GM23248 (cell line): ENCODE data around the gene HDAC4. TPM values are rescaled to one million over a fixed set of nuclear protein-coding genes. Genes with fewer than 3 reads are reported as not detected.

ENCODE experiments used
- DNase-seq: peaks from one replicate; pipeline ENCODE4 v3.0.0-alpha.2; 2015
- H2AFZ ChIP-seq: fragments of 200-600 bp; sonication (generic); 2 replicates; pipeline ENCODE4 v1.6.1; 2016; ENCODE audit warnings: antibody characterized with exemption
- H3F3A ChIP-seq: fragments of 200-600 bp; sonication (generic); 2 replicates; pipeline ENCODE4 v1.6.1; 2016; ENCODE audit warnings: mild to moderate bottlenecking, antibody characterized with exemption, mixed run types; ENCODE audit not compliant: insufficient read depth
- H3K27ac ChIP-seq: fragments of 200-600 bp; sonication (generic); 2 replicates; pipeline ENCODE4 v1.5.1; 2016; ENCODE audit warnings: mild to moderate bottlenecking
- H3K27me3 ChIP-seq: fragments of 200-600 bp; sonication (generic); replicated peaks from 2 replicates; pipeline ENCODE4 v1.6.1; 2016; ENCODE audit warnings: mild to moderate bottlenecking; ENCODE audit not compliant: insufficient read depth
- H3K36me3 ChIP-seq: fragments of 200-600 bp; sonication (generic); 2 replicates; pipeline ENCODE4 v1.6.1; 2016; ENCODE audit warnings: low read depth, mild to moderate bottlenecking
- H3K4me1 ChIP-seq: fragments of 200-600 bp; sonication (generic); 2 replicates; pipeline ENCODE4 v1.6.1; 2016; ENCODE audit warnings: mild to moderate bottlenecking; ENCODE audit not compliant: insufficient read depth
- H3K4me2 ChIP-seq: fragments of 200-600 bp; sonication (generic); one replicate; pipeline ENCODE4 v1.6.1; 2016; ENCODE audit warnings: mild to moderate bottlenecking; ENCODE audit not compliant: unreplicated experiment
- H3K4me3 ChIP-seq: fragments of 200-600 bp; sonication (generic); 2 replicates; pipeline ENCODE4 v1.5.1; 2016; ENCODE audit warnings: mild to moderate bottlenecking
- H3K79me2 ChIP-seq: fragments of 200-600 bp; sonication (generic); 2 replicates; pipeline ENCODE4 v1.6.1; 2016; ENCODE audit warnings: mild to moderate bottlenecking; ENCODE audit not compliant: insufficient read depth
- H3K9ac ChIP-seq: fragments of 200-600 bp; sonication (generic); 2 replicates; pipeline ENCODE4 v1.6.1; 2016; ENCODE audit warnings: mild to moderate bottlenecking
- H3K9me2 ChIP-seq: fragments of 200-600 bp; sonication (generic); 2 replicates; pipeline ENCODE4 v1.6.1; 2016; ENCODE audit warnings: mixed run types, mild to moderate bottlenecking, moderate library complexity; ENCODE audit not compliant: insufficient read depth
- H3K9me3 ChIP-seq: fragments of 200-600 bp; sonication (generic); one replicate; pipeline ENCODE4 v1.6.1; 2017; ENCODE audit warnings: low read depth
- H4K20me1 ChIP-seq: fragments of 200-600 bp; sonication (generic); 2 replicates; pipeline ENCODE4 v1.6.0; 2016; ENCODE audit not compliant: insufficient read depth
- EZH2 ChIP-seq: fragments of 200-600 bp; sonication (generic); IDR thresholded peaks from 2 replicates; pipeline ENCODE4 v1.6.1; 2018; ENCODE audit warnings: antibody characterized with exemption, mild to moderate bottlenecking; ENCODE audit not compliant: insufficient read depth, poor library complexity, severe bottlenecking
- EZH2phosphoT487 ChIP-seq: fragments of 200-600 bp; sonication (generic); IDR thresholded peaks from 2 replicates; pipeline ENCODE4 v1.6.1; 2018; ENCODE audit warnings: antibody characterized with exemption, moderate library complexity, mild to moderate bottlenecking, low read depth; ENCODE audit not compliant: insufficient read depth
- WGBS, 2 experiments: methylation state at CpG; one replicate each; pipeline ENCODE4 v1.1.6; 2015 to 2017; ENCODE audit warnings: low lambda C conversion rate in 2 of 2, low coverage in 1 of 2; ENCODE audit errors: missing lambda C conversion rate in 2 of 2; 5-methylcytosine and 5-hydroxymethylcytosine counted together
- in situ Hi-C: fragments of 300-500 bp; cut with MboI; formaldehyde crosslinking; loops from 2 replicates; pipeline ENCODE4 v1.15.0; 2020
- polyA plus RNA-seq: library from polyadenylated mRNA; unstranded; fragments of >200 nt; fragmentation: Nextera tagmentation; extraction: Ambion mirVana; gene quantifications from 2 replicates; pipeline ENCODE4 v1.2.1, GENCODE V29; 2016
- total RNA-seq: library from RNA; depleted of rRNA; stranded (reverse); fragments of >200 nt; shearing (Covaris generic); gene quantifications from 2 replicates; pipeline ENCODE4 v1.2.3, GENCODE V29; 2014

Gene HDAC4
- total and polyA plus RNA-seq, 2 experiments from 2014 or later, result 2.1 to 6.3 TPM

DNA sequence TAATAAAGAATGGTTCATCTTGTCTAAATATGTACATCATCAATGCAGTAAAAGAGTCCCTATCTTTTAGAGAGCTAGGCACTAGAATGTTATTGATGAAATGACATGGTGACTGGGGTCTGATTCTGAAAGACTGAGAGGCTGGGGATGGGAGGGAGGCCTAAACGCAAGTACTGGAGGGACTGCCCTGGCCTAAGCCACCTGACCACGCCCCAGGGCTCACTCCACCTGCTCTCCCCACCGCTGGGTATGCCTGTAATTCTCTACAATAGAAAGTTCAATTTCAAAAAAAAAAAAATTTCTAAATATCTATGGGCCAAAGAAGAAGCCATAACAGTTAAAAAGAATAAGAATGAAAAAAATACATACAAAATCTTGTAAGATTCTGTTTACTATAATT, 194.0 kb downstream of the HDAC4 start:
- no peak for TF ChIP-seq EZH2
- no peak for TF ChIP-seq EZH2phosphoT487

DNA sequence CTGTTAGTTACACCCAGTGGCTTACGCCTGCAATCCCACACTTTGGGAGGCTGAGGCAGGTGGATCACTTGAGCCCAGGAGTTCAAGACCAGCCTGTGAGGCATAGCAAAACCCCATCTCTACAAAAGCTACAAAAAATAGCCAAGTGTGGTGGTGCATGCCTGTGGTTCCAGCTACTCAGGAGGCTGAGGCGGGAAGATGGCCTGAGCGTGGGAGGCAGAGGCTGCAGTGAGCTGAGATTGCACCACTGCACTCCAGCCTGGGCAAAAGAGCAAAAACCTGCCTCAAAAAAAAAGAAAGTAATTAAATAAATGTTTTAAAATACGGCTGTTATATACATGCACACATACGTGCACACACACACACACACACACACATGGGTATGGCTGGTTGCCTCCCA, 194.8 kb downstream of the HDAC4 start:
- DNase-seq, result no peak
- Histone ChIP-seq H3K9ac (no peak overlapping the region), H2AFZ (no peak overlapping the region), H3K9me2 (no peaks in the 10 kb centered on the region), H3K4me2 (no peak overlapping the region), H3K27ac (no peak overlapping the region), H4K20me1 (no peaks in the 10 kb centered on the region), H3K4me1 (no peaks in the 10 kb centered on the region), H3K9me3 (no peaks in the 10 kb centered on the region), H3F3A (no peaks in the 10 kb centered on the region), H3K79me2 (peaks cover 6% of the 10 kb centered on the region), H3K36me3 (no peaks in the 10 kb centered on the region), H3K27me3 (no peaks in the 10 kb centered on the region), H3K4me3 (no peak overlapping the region)
- in situ Hi-C loops, result no loop called here
- TF ChIP-seq EZH2phosphoT487, result no peak
- TF ChIP-seq EZH2, result no peak
- 96 to 97% methylated on average over 5 of the region's 5 CpGs for whole genome bisulfite sequencing, 2 experiments

More for the DNA sequence above, 194.0 kb downstream of the HDAC4 start:
- Histone ChIP-seq H3K27ac (no peak overlapping the region), H2AFZ (no peak overlapping the region), H3F3A (no peaks in the 10 kb centered on the region), H3K9me2 (no peaks in the 10 kb centered on the region), H3K9me3 (no peaks in the 10 kb centered on the region), H3K27me3 (no peaks in the 10 kb centered on the region), H3K36me3 (no peaks in the 10 kb centered on the region), H3K4me2 (no peak overlapping the region), H3K4me3 (no peak overlapping the region), H3K79me2 (peaks cover 9% of the 10 kb centered on the region), H4K20me1 (no peaks in the 10 kb centered on the region), H3K4me1 (no peaks in the 10 kb centered on the region), H3K9ac (no peak overlapping the region)
- DNase-seq, result no peak
- WGBS, 2 experiments, result 85% methylated on average over 3 of the region's 3 CpGs
- in situ Hi-C loops, result no loop called here

DNA sequence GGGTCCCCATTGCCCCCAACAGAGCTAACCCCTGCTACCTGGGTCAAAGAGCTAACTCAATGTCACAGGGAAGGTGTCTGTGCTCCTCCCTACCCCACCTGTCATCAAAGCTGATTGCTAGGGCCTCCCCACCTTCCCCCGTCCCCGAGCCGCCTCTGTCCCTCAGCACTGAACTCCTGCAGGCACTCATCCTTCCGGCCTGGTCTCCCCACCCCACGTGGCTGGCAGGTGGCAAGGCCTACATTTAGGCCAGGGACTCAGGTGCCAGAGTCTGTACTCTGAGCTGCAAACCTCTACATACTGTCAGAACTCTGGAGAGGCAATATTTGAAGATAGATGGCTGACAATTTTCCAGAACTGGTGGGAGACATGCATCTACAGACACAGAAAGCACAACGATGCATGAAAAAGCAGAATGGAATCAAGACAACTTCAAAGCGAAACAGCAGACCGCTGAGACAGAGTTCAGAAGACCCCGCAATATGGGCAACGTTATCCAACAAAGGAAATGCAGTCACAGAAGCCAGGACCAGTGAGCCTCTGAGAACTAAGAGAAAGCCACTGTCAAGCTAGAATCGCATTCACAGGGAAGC, 195.8 kb downstream of the HDAC4 start:
- Histone ChIP-seq H3F3A (no peaks in the 10 kb centered on the region), H3K36me3 (no peaks in the 10 kb centered on the region), H3K9me3 (no peaks in the 10 kb centered on the region), H3K4me1 (no peaks in the 10 kb centered on the region), H3K9me2 (no peaks in the 10 kb centered on the region), H3K27me3 (no peaks in the 10 kb centered on the region), H4K20me1 (no peaks in the 10 kb centered on the region), H3K4me2 (no peak overlapping the region), H3K4me3 (no peak overlapping the region), H3K9ac (no peak overlapping the region), H3K27ac (no peak overlapping the region), H3K79me2 (peaks cover 6% of the 10 kb centered on the region; the same call in 1 of the 2 replicates), H2AFZ (no peak overlapping the region)
- no peak for TF ChIP-seq EZH2
- TF ChIP-seq EZH2phosphoT487, result no peak
- in situ Hi-C loops, result no loop called here
- 80 to 82% methylated on average over 10 to 11 of the region's 11 CpGs for WGBS, 2 experiments
- no peak for DNase-seq

DNA sequence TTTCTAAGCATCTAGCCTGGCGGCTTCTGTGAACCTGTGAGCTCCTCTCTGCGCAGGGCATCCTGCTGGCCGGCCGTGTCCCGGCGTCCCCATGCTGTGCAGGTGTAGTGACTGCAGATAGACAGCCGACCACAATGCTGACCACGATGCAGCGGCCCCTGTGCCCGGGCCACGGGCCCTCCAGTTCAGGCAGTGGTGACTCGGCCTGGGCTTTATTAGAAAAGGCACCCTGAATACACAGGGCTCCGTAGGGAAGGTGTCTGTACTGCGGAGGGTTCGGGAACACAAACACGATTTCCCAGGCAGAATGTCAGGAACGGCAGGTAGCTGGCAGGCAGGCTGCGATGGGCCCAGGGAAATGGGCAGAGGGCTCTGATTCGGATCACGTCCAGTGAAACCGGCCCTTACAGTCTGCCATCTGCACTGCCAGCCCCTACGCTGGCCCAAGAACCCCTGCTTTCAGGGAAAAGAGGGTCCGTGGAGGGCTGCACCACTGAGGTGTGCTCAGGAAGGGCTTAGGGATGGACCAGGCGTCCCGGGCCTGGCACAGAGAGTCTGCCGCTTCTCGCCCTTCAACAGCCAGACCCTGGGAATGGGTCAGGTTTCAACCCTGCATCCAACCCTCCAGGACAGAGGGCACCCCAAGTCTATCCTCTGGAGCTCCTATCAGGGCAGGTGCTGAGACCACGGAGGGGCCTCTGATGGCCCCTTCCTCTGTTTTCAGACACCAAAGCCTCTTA, 196.5 kb downstream of the HDAC4 start:
- Histone ChIP-seq H3K9me2 (no peaks in the 10 kb centered on the region), H3K4me3 (no peak overlapping the region), H3K36me3 (no peaks in the 10 kb centered on the region), H4K20me1 (no peaks in the 10 kb centered on the region), H3K9ac (no peak overlapping the region), H3K9me3 (no peaks in the 10 kb centered on the region), H3K79me2 (peaks cover 6% of the 10 kb centered on the region; the same call in 1 of the 2 replicates), H2AFZ (no peak overlapping the region), H3K27ac (no peak overlapping the region), H3F3A (no peaks in the 10 kb centered on the region), H3K27me3 (no peaks in the 10 kb centered on the region), H3K4me2 (no peak overlapping the region), H3K4me1 (peaks cover 2% of the 10 kb centered on the region)
- 95 to 97% methylated on average over 26 to 28 of the region's 28 CpGs for WGBS, 2 experiments
- in situ Hi-C loops, result no loop called here
- DNase-seq, result no peak
- TF ChIP-seq EZH2phosphoT487 (no peak), EZH2 (no peak)
